ENCODE measurements around the gene STOML3. TPM values are rescaled to one million over a fixed set of nuclear protein-coding genes. Genes with fewer than 3 reads are reported as not detected.
A peak's percentile ranks its signal among the peaks of the same experiment; 100 is the strongest.

Gene STOML3, protein sequence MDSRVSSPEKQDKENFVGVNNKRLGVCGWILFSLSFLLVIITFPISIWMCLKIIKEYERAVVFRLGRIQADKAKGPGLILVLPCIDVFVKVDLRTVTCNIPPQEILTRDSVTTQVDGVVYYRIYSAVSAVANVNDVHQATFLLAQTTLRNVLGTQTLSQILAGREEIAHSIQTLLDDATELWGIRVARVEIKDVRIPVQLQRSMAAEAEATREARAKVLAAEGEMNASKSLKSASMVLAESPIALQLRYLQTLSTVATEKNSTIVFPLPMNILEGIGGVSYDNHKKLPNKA
- total RNA-seq: not detected

DNA sequence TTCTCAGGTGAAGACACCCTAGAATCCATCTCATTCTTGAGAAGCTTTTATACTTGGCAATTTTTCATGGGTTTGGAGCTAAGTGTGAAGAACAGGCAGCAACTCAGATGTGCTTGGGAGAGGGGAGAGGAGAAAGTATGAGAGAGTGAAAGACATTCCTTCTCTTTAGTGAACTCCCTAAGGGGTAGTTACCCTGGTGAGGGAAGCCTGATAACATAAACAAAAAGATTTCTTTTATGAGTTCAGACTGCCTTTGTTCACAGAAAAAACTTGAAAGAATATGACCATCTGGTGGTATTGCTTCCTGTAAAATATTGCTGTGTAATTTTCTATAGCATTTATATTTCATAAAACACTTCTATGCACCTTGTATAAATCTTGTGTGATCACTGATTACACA, at the start of gene STOML3:
STOML3 (minus strand) TSS at position 139 of the 400 bp plus-strand sequence; CDS start at position 29, 110 bp downstream.
- Histone ChIP-seq H3K36me3 (no peaks in the 10 kb centered on the region), H3K27ac (no peak within 1 kb of the TSS), H3K9me3 (no peaks in the 10 kb centered on the region), H3K27me3 (no peaks in the 10 kb centered on the region), H3K4me1 (no peaks in the 10 kb centered on the region), H3K4me3 (no peak within 1 kb of the TSS)
- no peak for DNase-seq (ENCODE audit: low spot score in 2 of 2)
- TF ChIP-seq POLR2A (IDR thresholded peaks at IDR 0.05) (no peak), EP300 (IDR thresholded peaks at IDR 0.05) (no peak), POLR2AphosphoS5 (IDR thresholded peaks at IDR 0.05) (no peak)
- TF ChIP-seq, protein P1, sequence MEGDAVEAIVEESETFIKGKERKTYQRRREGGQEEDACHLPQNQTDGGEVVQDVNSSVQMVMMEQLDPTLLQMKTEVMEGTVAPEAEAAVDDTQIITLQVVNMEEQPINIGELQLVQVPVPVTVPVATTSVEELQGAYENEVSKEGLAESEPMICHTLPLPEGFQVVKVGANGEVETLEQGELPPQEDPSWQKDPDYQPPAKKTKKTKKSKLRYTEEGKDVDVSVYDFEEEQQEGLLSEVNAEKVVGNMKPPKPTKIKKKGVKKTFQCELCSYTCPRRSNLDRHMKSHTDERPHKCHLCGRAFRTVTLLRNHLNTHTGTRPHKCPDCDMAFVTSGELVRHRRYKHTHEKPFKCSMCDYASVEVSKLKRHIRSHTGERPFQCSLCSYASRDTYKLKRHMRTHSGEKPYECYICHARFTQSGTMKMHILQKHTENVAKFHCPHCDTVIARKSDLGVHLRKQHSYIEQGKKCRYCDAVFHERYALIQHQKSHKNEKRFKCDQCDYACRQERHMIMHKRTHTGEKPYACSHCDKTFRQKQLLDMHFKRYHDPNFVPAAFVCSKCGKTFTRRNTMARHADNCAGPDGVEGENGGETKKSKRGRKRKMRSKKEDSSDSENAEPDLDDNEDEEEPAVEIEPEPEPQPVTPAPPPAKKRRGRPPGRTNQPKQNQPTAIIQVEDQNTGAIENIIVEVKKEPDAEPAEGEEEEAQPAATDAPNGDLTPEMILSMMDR (IDR thresholded peaks at IDR 0.05): no peak

DNA sequence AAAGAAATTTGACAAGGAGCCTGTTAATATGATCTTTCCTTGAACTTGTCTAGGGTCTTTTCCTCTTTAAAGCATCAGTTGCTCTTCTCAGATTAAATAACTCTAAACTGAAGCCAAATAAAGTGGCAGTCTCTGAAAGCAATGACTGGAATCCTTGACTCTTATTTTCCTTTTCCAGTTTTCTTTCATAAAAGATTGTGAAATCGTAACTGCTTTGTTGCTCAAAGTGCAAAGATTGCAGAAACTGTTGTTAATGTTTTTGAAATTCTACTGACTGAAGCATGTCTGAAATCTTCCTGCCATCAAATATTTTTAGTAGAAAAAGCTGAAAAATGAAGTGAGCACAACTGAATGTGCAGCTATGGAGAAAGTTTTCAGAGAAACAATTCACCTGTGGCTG, 49.6 kb upstream of the STOML3 start:
- H3K27me3 ChIP-seq: no peaks in the 10 kb centered on the region
- peaks cover 38% of the 10 kb centered on the region for H3K4me1 ChIP-seq
- DNase-seq (ENCODE audit: low spot score in 2 of 2): no peak
- H3K36me3 ChIP-seq: no peaks in the 10 kb centered on the region
- no peak overlapping the region for H3K27ac ChIP-seq
- WGBS: 41% methylated on average over 1 of the region's 1 CpG
- no peak overlapping the region for H3K4me3 ChIP-seq
- TF ChIP-seq, protein P1 (IDR thresholded peaks at IDR 0.05): no peak
- TF ChIP-seq EP300 (IDR thresholded peaks at IDR 0.05): no peak
- TF ChIP-seq POLR2A (IDR thresholded peaks at IDR 0.05): no peak
- TF ChIP-seq POLR2AphosphoS5 (IDR thresholded peaks at IDR 0.05): no peak
- no peaks in the 10 kb centered on the region for H3K9me3 ChIP-seq

DNA sequence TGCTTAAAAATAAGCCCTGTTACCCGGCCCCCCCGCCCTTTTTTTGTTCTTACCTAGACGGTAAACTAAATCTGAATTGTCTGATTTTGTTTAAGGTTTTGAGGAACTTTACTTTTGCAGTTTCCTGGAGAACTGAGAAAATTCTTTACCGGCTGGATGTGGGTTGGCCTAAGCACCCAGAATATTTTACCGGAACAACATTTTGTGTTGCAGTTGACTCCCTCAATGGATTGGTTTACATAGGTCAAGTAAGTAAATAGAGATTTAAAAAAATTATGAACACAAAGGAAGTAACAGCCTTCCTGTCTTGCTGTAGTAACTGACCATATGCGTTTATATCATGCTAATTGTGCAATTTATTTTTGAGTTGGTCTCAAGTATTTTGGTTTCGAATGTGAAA, 48.4 kb upstream of the STOML3 start:
- H3K9me3 ChIP-seq: no peaks in the 10 kb centered on the region
- 16% methylated on average over 7 of the region's 7 CpGs for WGBS
- peak overlapping the region; percentile 83 for H3K4me3 ChIP-seq
- DNase-seq (ENCODE audit: low spot score in 2 of 2): no peak
- H3K4me1 ChIP-seq: peaks cover 48% of the 10 kb centered on the region
- TF ChIP-seq POLR2AphosphoS5 (IDR thresholded peaks at IDR 0.05): no peak
- TF ChIP-seq POLR2A (IDR thresholded peaks at IDR 0.05): no peak
- TF ChIP-seq EP300 (IDR thresholded peaks at IDR 0.05): no peak
- TF ChIP-seq, protein P1 (IDR thresholded peaks at IDR 0.05): no peak
- H3K36me3 ChIP-seq: no peaks in the 10 kb centered on the region
- peak overlapping the region; percentile 82 for H3K27ac ChIP-seq
- H3K27me3 ChIP-seq: no peaks in the 10 kb centered on the region

DNA sequence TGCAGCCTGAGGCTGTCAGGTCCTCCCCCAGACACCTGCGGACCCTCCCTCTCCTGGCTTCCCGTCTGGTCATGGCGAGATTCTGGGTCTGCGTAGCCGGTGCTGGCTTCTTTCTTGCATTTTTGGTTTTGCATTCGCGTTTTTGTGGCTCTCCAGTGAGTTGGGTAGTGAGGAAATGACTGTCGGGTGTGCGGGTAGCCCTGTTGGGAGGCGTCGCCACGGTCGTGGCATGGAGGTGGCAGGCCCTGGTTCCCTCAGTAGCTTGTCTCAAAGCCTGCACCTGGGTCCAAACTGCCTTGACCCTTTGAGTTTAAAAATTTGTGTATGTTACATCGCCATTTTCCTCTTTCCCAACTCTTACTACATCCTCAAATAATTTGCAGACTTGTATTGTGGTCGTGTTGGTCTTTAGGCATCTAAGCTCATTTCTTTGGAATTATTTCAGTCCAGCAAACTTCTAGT, 48.0 kb upstream of the STOML3 start:
- H3K9me3 ChIP-seq: no peaks in the 10 kb centered on the region
- H3K27me3 ChIP-seq: no peaks in the 10 kb centered on the region
- DNase-seq (ENCODE audit: low spot score in 2 of 2): peak in 1 of 2 donors; percentile 66
- H3K36me3 ChIP-seq: no peaks in the 10 kb centered on the region
- H3K4me1 ChIP-seq: peaks cover 49% of the 10 kb centered on the region
- H3K27ac ChIP-seq: peak overlapping the region; percentile 82
- no peak for TF ChIP-seq EP300 (IDR thresholded peaks at IDR 0.05)
- TF ChIP-seq, protein P1 (IDR thresholded peaks at IDR 0.05): no peak
- TF ChIP-seq POLR2A (IDR thresholded peaks at IDR 0.05): no peak
- TF ChIP-seq POLR2AphosphoS5 (IDR thresholded peaks at IDR 0.05): no peak
- H3K4me3 ChIP-seq: peak overlapping the region; percentile 83
- WGBS: 1% methylated on average over 15 of the region's 15 CpGs

DNA sequence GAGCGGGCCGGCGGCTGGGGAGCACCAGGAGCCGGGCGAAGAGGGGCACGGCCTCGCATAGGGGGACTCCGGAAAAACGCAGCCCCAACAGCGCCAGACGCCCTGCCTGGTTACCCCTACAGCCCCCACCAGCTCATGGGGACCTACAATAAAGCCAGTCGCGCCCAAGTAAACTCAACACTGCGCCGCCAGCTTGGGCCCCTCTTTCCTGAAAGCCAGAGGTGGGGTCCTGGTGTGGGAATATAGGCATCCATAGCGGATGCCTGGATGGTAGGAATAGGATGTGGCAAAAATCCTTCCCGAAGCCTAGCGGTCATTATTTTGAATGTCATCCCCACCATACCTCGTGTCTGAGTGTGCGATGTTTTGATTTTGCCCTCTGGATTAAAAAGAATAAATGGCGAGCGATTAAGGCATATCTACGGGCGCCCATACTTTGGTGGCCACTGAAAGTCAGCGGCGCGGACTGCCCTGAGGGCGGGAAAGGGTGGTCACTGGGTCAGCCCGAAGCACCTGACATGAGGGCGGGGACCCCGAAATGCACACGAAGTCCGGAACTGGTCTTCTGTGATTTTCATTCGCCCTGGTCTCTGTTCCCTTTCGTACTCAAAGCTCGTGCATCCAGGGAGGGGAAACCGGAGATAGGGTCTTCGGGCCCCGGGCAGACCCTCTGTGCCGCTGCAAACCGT, 47.4 kb upstream of the STOML3 start, which contains the start of the genes NHLRC3 and PROSER1:
NHLRC3 (plus strand) TSS at position 577 of the 689 bp plus-strand sequence. CDS start 184 bp downstream, outside the sequence.
PROSER1 (minus strand) TSS at position 210 of the 689 bp plus-strand sequence. CDS start 847 bp downstream, outside the sequence.
- TF ChIP-seq POLR2AphosphoS5 (IDR thresholded peaks at IDR 0.05) (peak in 1 of 3 donors; percentile 45), POLR2A (IDR thresholded peaks at IDR 0.05) (no peak), EP300 (IDR thresholded peaks at IDR 0.05) (no peak)
- TF ChIP-seq, protein P1 (IDR thresholded peaks at IDR 0.05): no peak
- DNase-seq (ENCODE audit: low spot score in 2 of 2): peak; percentile 94 to 95
- H3K36me3 ChIP-seq: no peaks in the 10 kb centered on the region
- H3K9me3 ChIP-seq: no peaks in the 10 kb centered on the region
- H3K4me1 ChIP-seq: peaks cover 49% of the 10 kb centered on the region
- H3K27me3 ChIP-seq: no peaks in the 10 kb centered on the region
- peak within 1 kb of the TSS; percentile 82 for H3K27ac ChIP-seq
- under 1% methylated on average over 28 of the region's 41 CpGs for WGBS
- H3K4me3 ChIP-seq: peak within 1 kb of the TSS; percentile 83
